ENCODE data around the gene WNT7B. TPM values are rescaled to one million over a fixed set of nuclear protein-coding genes. Genes with fewer than 3 reads are reported as not detected.

The WNT7B gene
- polyA plus RNA-seq, 4 donors = 0.03 to 0.22 (median 0.03) TPM; not detected in 1

Other genes with a start within 250 kb of the WNT7B start
- gene PPARA, start 173.4 kb upstream of the WNT7B start, polyA plus RNA-seq = 10 to 100 TPM; 19.9 to 53.6 (median 23.0) TPM